ENCODE data around the gene MYO18A.

MYO18A gene

DNA sequence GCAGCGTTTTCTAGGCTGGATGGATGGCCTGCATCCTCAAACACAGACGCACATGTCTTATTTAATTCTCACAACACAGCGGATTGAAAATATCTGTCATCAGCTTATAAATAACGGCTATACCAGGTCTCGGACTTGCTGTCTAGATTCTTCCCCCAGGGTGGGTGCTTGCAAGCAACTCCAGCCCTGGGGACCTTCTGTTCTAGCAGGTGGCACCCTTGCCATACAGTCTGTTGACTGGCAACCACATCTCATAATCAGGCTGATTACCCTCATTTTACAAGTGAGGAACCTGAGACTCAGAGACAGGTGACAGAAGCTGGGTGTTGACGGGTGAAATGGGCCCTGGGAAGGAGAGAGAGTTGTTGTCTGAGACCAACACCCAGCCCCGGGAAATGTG lies 158.1 kb downstream of the MYO18A start:
- Histone ChIP-seq H3K36me3 (ENCODE audit: insufficient read depth, low read length) (no peaks in the 10 kb centered on the region), H3K4me1 (ENCODE audit: insufficient read depth, low read length) (peaks cover 18% of the 10 kb centered on the region), H3K9ac (ENCODE audit: low read depth, low read length) (no peak overlapping the region), H3K9me3 (ENCODE audit: control insufficient read depth, insufficient read depth, low read length) (no peaks in the 10 kb centered on the region)

DNA sequence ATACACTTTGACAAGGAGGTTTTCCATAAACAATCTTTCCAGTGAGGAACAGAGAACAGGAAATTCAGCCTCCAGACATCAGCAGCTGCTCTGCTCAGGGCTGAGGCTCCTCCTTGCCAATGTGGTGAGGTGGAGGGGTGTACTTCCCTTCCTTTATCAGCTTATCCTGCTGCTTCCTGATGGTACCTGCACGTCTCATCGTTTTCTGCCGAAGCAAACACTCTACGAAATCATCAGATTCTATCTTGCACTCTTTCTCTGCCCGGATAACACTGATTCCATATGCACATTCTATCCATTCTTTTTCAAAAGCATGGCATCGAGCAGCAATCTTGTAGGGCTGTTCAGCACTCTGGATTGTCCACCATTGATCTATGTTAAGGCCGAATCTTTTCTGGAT lies 159.0 kb downstream of the MYO18A start:
- Histone ChIP-seq H3K9me3 (ENCODE audit: control insufficient read depth, insufficient read depth, low read length) (no peaks in the 10 kb centered on the region), H3K4me1 (ENCODE audit: insufficient read depth, low read length) (peaks cover 23% of the 10 kb centered on the region), H3K36me3 (ENCODE audit: insufficient read depth, low read length) (no peaks in the 10 kb centered on the region), H3K9ac (ENCODE audit: low read depth, low read length) (no peak overlapping the region)
